Measurements from ENCODE around the gene HES2.
"Not testable (repeated sequence)": the region's sequence is repeated elsewhere in the genome, so short reads cannot be mapped to it uniquely, and the experiment has no call there.

The HES2 gene

DNA sequence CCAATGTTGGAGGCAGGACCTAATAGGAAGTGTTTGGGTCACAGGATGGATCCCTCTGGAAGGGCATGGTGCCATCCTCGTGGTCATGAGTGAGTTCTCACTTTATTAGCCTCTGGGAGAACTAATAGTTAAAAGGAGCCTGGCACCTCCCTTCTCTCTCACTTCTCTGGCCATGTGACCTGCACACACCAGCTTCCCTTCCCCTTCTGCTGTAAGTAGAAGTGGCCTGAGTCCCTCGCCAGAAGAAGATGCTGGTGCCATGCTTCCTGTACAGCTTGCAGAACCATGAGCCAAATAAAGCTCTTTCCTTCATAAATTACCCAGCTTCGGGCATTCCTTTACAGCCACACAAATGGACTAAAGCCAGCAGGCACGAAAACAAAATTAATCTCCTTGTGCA lies 49.7 kb downstream of the HES2 start:
- Histone ChIP-seq H2AFZ (ENCODE audit: insufficient read depth, low read length, poor library complexity) (no peak overlapping the region), H3K79me1 (ENCODE audit: low read length) (no peaks in the 10 kb centered on the region), H3K36me3 (ENCODE audit: control insufficient read depth in 1 of 2, insufficient read depth in 2 of 2, low read length in 2 of 2) (no peaks in the 10 kb centered on the region), H3K23ac (ENCODE audit: low read length) (no peak overlapping the region), H2AK5ac (ENCODE audit: low read length) (no peak overlapping the region), H3K79me2 (ENCODE audit: control insufficient read depth, insufficient read depth, low read length, poor library complexity) (no peaks in the 10 kb centered on the region), H3K9ac (ENCODE audit: low read length) (no peak overlapping the region), H3K4me2 (ENCODE audit: low read length) (no peak overlapping the region), H2BK120ac (ENCODE audit: insufficient read depth, low read length, poor library complexity) (no peak overlapping the region), H2BK12ac (ENCODE audit: low read length) (no peak overlapping the region), H3K4ac (ENCODE audit: low read depth, low read length) (no peak overlapping the region), H3K27ac (ENCODE audit: low read depth, low read length) (no peak overlapping the region), H4K91ac (ENCODE audit: low read depth, low read length) (no peak overlapping the region), H3K4me3 (ENCODE audit: low read depth, low read length) (no peak overlapping the region), H3K14ac (ENCODE audit: low read length) (no peak overlapping the region), H3K9me3 (ENCODE audit: insufficient read depth, low read depth, low read length) (no peaks in the 10 kb centered on the region), H3K18ac (ENCODE audit: low read length) (no peak overlapping the region), H3K4me1 (ENCODE audit: control insufficient read depth in 1 of 2, insufficient read depth in 2 of 2, low read length in 2 of 2) (peaks cover 0 to under 1% of the 10 kb centered on the region in 2 experiments), H4K8ac (ENCODE audit: low read depth, low read length) (no peak overlapping the region), H2BK5ac (ENCODE audit: low read depth, low read length, poor library complexity) (no peak overlapping the region), H3K27me3 (ENCODE audit: insufficient read depth, low read length) (no peaks in the 10 kb centered on the region), H4K12ac (ENCODE audit: low read depth, low read length) (no peak overlapping the region)
- no peak for DNase-seq
- no CpG with 5 or more reads among the region's 4 CpGs for WGBS (ENCODE audit: extremely low coverage, insufficient coverage, insufficient read length)

DNA sequence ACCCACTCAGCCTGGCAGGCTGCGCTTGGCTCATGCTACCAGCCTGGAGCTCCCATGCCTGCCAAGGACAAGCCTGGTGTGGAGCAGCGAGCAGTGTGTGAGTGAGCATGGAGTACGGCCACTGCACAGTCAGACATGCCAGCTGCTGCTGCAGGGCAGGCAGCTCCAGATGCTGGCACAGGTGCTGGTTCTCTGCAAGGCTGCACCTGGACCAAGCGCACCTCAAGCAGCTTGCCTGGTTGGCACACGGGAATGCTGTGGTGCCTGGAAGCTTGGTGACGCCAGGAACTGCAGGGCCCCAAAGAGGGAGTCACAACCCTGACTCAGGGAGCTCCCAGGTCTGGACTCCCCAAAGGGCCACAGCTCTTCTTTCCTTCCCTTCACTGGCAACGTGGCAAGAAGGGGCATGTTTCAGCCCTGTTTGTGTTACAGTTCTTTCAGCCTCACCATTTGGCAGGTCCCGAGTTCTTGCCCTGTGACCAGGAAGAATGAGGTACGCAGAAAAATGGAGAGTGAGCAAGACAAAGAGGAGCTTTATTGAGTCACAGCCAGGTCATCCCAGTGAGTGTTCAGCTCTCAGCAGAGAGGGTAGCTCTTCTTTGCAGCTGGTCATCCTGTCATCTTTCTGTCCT lies 52.2 kb downstream of the HES2 start:
- Histone ChIP-seq H3K9ac (ENCODE audit: low read length) (no peak overlapping the region), H3K18ac (ENCODE audit: low read length) (no peak overlapping the region)

GRCh38 chr1:6365047-6365446 lies 54.7 kb downstream of the HES2 start:
- no peak overlapping the region for H3K18ac ChIP-seq (ENCODE audit: low read length)
- H3K27ac ChIP-seq (ENCODE audit: low read depth, low read length), result no peak overlapping the region
- H3K9me3 ChIP-seq (ENCODE audit: insufficient read depth, low read depth, low read length), result no peaks in the 10 kb centered on the region
- no peak overlapping the region for H2BK120ac ChIP-seq (ENCODE audit: insufficient read depth, low read length, poor library complexity)
- no peak overlapping the region for H3K4me2 ChIP-seq (ENCODE audit: low read length)
- peaks cover 0 to 3% of the 10 kb centered on the region in 2 experiments for H3K4me1 ChIP-seq (ENCODE audit: control insufficient read depth in 1 of 2, insufficient read depth in 2 of 2, low read length in 2 of 2)
- H3K27me3 ChIP-seq (ENCODE audit: insufficient read depth, low read length), result no peaks in the 10 kb centered on the region
- no peak overlapping the region for H3K23ac ChIP-seq (ENCODE audit: low read length)
- no peak overlapping the region for H3K4ac ChIP-seq (ENCODE audit: low read depth, low read length)
- no peaks in the 10 kb centered on the region for H3K79me1 ChIP-seq (ENCODE audit: low read length)
- no peak overlapping the region for H4K8ac ChIP-seq (ENCODE audit: low read depth, low read length)
- no peak overlapping the region for H4K91ac ChIP-seq (ENCODE audit: low read depth, low read length)
- WGBS (ENCODE audit: extremely low coverage, insufficient coverage, insufficient read length), result no CpG with 5 or more reads among the region's 5 CpGs
- peak in 1 of 2 donors; percentile 57 for DNase-seq
- no peak overlapping the region for H3K4me3 ChIP-seq (ENCODE audit: low read depth, low read length)
- H4K12ac ChIP-seq (ENCODE audit: low read depth, low read length), result no peak overlapping the region
- H3K9ac ChIP-seq (ENCODE audit: low read length), result no peak overlapping the region
- H3K36me3 ChIP-seq (ENCODE audit: control insufficient read depth in 1 of 2, insufficient read depth in 2 of 2, low read length in 2 of 2), result no peaks in the 10 kb centered on the region
- no peaks in the 10 kb centered on the region for H3K79me2 ChIP-seq (ENCODE audit: control insufficient read depth, insufficient read depth, low read length, poor library complexity)
- no peak overlapping the region for H2AFZ ChIP-seq (ENCODE audit: insufficient read depth, low read length, poor library complexity)
- H2BK12ac ChIP-seq (ENCODE audit: low read length), result no peak overlapping the region
- H2AK5ac ChIP-seq (ENCODE audit: low read length), result no peak overlapping the region
- no peak overlapping the region for H2BK5ac ChIP-seq (ENCODE audit: low read depth, low read length, poor library complexity)
- no peak overlapping the region for H3K14ac ChIP-seq (ENCODE audit: low read length)

More for the DNA sequence above, 52.2 kb downstream of the HES2 start:
- Histone ChIP-seq H3K79me1 (ENCODE audit: low read length) (no peaks in the 10 kb centered on the region), H3K4me1 (ENCODE audit: control insufficient read depth in 1 of 2, insufficient read depth in 2 of 2, low read length in 2 of 2) (peaks cover 0 to 3% of the 10 kb centered on the region in 2 experiments), H3K23ac (ENCODE audit: low read length) (peak overlapping the region; percentile 70), H4K8ac (ENCODE audit: low read depth, low read length) (no peak overlapping the region), H2AFZ (ENCODE audit: insufficient read depth, low read length, poor library complexity) (no peak overlapping the region), H3K9me3 (ENCODE audit: insufficient read depth, low read depth, low read length) (no peaks in the 10 kb centered on the region), H3K14ac (ENCODE audit: low read length) (no peak overlapping the region), H2BK12ac (ENCODE audit: low read length) (no peak overlapping the region), H3K27ac (ENCODE audit: low read depth, low read length) (no peak overlapping the region), H3K4me2 (ENCODE audit: low read length) (no peak overlapping the region), H2AK5ac (ENCODE audit: low read length) (no peak overlapping the region), H3K79me2 (ENCODE audit: control insufficient read depth, insufficient read depth, low read length, poor library complexity) (no peaks in the 10 kb centered on the region), H3K4ac (ENCODE audit: low read depth, low read length) (no peak overlapping the region), H3K4me3 (ENCODE audit: low read depth, low read length) (peak overlapping the region; percentile 25), H4K12ac (ENCODE audit: low read depth, low read length) (no peak overlapping the region), H2BK120ac (ENCODE audit: insufficient read depth, low read length, poor library complexity) (no peak overlapping the region), H4K91ac (ENCODE audit: low read depth, low read length) (no peak overlapping the region), H3K36me3 (ENCODE audit: control insufficient read depth in 1 of 2, insufficient read depth in 2 of 2, low read length in 2 of 2) (no peaks in the 10 kb centered on the region), H3K27me3 (ENCODE audit: insufficient read depth, low read length) (no peaks in the 10 kb centered on the region), H2BK5ac (ENCODE audit: low read depth, low read length, poor library complexity) (no peak overlapping the region)
- DNase-seq, result no peak
- no CpG with 5 or more reads among the region's 9 CpGs for WGBS (ENCODE audit: extremely low coverage, insufficient coverage, insufficient read length)

DNA sequence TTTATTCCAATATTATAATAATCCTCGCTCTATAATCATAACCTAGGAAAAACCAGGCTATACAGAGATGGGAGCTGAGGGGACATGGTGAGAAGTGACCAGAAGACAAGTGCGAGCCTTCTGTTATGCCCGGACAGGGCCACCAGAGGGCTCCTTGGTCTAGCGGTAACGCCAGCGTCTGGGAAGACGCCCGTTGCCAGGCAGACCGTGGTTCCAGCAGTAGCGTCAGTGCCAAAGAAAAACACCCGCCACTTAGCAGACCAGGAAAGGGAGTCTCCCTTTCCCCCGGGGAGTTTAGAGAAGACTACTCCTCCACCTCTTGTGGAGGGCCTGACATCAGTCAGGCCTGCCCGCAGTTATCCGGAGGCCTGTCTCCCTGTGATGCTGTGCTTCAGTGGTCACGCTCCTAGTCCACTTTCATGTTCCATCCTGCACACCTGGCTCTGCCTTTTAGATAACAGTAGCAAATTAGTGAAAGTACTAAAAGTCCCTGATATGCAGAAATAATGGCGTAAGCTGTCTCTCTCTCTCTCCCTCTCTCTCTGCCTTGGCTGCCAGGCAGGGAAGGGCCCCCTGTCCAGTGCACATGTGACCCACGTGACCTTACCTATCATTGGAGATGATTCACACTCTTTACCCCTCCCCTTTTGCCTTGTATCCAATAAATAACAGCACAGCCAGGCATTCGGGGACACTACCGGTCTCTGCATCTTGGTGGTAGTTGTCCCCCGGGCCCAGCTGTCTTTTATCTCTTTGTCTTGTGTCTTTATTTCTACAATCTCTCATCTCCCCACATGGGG lies 56.4 kb downstream of the HES2 start:
- not testable (repeated sequence) for H3K9ac ChIP-seq (ENCODE audit: low read length); H3K27ac ChIP-seq (ENCODE audit: low read depth, low read length); H4K91ac ChIP-seq (ENCODE audit: low read depth, low read length); H2AFZ ChIP-seq (ENCODE audit: insufficient read depth, low read length, poor library complexity); H3K79me1 ChIP-seq (ENCODE audit: low read length); H2BK5ac ChIP-seq (ENCODE audit: low read depth, low read length, poor library complexity); H2BK12ac ChIP-seq (ENCODE audit: low read length); H3K36me3 ChIP-seq (ENCODE audit: control insufficient read depth in 1 of 2, insufficient read depth in 2 of 2, low read length in 2 of 2); H4K8ac ChIP-seq (ENCODE audit: low read depth, low read length); H3K4ac ChIP-seq (ENCODE audit: low read depth, low read length); H2BK120ac ChIP-seq (ENCODE audit: insufficient read depth, low read length, poor library complexity); H3K18ac ChIP-seq (ENCODE audit: low read length); H3K27me3 ChIP-seq (ENCODE audit: insufficient read depth, low read length); H3K9me3 ChIP-seq (ENCODE audit: insufficient read depth, low read depth, low read length); H3K23ac ChIP-seq (ENCODE audit: low read length); H2AK5ac ChIP-seq (ENCODE audit: low read length); H3K14ac ChIP-seq (ENCODE audit: low read length); H3K4me2 ChIP-seq (ENCODE audit: low read length); H3K4me3 ChIP-seq (ENCODE audit: low read depth, low read length); H3K79me2 ChIP-seq (ENCODE audit: control insufficient read depth, insufficient read depth, low read length, poor library complexity); H4K12ac ChIP-seq (ENCODE audit: low read depth, low read length)
- WGBS (ENCODE audit: extremely low coverage, insufficient coverage, insufficient read length), result no CpG with 5 or more reads among the region's 20 CpGs
- DNase-seq, result peak; percentile 55 to 62
- H3K4me1 ChIP-seq (ENCODE audit: control insufficient read depth in 1 of 2, insufficient read depth in 2 of 2, low read length in 2 of 2), result peaks cover 8 to 12% of the 10 kb centered on the region in 2 experiments
